Fibroblast of villous mesenchyme (primary cell): ENCODE measurements around the gene ANP32E. TPM values are rescaled to one million over a fixed set of nuclear protein-coding genes. Genes with fewer than 3 reads are reported as not detected.
A peak's percentile ranks its signal among the peaks of the same experiment; 100 is the strongest.

Experiments
- small RNA-seq: library from RNA; depleted of rRNA; stranded (forward); fragments of <200 nt; gene quantifications from one replicate; pipeline ENCODE3, GENCODE V24; 2012
- total RNA-seq: library from RNA; depleted of rRNA; stranded (reverse); fragments of >200 nt; gene quantifications from 2 replicates; pipeline ENCODE4 v1.2.3, GENCODE V29; 2012

ANP32E gene
- total RNA-seq, 1 donor, result 30.7 TPM

Small RNAs within 50 kb of the gene (small RNA-seq; reads per million reads assigned to genes)
- gene RN7SL480P (not detected), gene RNU2-17P (272 reads per million, percentile 98 among the genes with 10 or more reads in this experiment)

Other genes with a start within 250 kb of the ANP32E start
- 15.1 and 15.8 TPM in 2 replicates for gene OTUD7B, start 225.4 kb downstream of the ANP32E start, total RNA-seq
- 39.3 and 57.9 TPM in 2 replicates for gene VPS45, start 168.3 kb downstream of the ANP32E start, total RNA-seq
- gene PLEKHO1, start 86.2 kb downstream of the ANP32E start, total RNA-seq, result 43.2 and 99.9 TPM in 2 replicates
- not detected in 2 replicates for gene CA14, start 21.7 kb upstream of the ANP32E start, total RNA-seq
- 84.4 and 103 TPM in 2 replicates for gene APH1A, start 32.9 kb upstream of the ANP32E start, total RNA-seq
- gene C1orf54, start 36.7 kb upstream of the ANP32E start, total RNA-seq, result 7.3 and 13.5 TPM in 2 replicates
- gene CIART, start 46.4 kb upstream of the ANP32E start, total RNA-seq, result 6.5 and 8.1 TPM in 2 replicates
- gene MRPS21, start 57.7 kb upstream of the ANP32E start, total RNA-seq, result 28.7 and 30.7 TPM in 2 replicates
- 37.7 and 56.6 TPM in 2 replicates for gene PRPF3, start 85.4 kb upstream of the ANP32E start, total RNA-seq
- gene RPRD2, start 128.0 kb upstream of the ANP32E start, total RNA-seq, result 9.7 and 16.8 TPM in 2 replicates